Neural progenitor cell (in vitro differentiated cells): Measurements from ENCODE around the gene SMC3. TPM values are rescaled to one million over a fixed set of nuclear protein-coding genes. Genes with fewer than 3 reads are reported as not detected.

Experiments
- DNase-seq: peaks from one replicate; pipeline ENCODE4 v3.0.0-alpha.2; 2016; ENCODE audit warnings: low spot score
- H2AFZ ChIP-seq: fragments of 200-600 bp; sonication (generic); replicated peaks from 2 replicates; pipeline ENCODE4 v1.6.1; 2016; ENCODE audit warnings: antibody characterized with exemption
- H3F3A ChIP-seq: fragments of 200-600 bp; sonication (generic); 2 replicates; pipeline ENCODE4 v1.6.1; 2016; ENCODE audit warnings: antibody characterized with exemption, low read depth
- H3K27ac ChIP-seq: fragments of 200-600 bp; sonication (generic); 2 replicates; pipeline ENCODE4 v1.5.1; 2016; ENCODE audit warnings: mild to moderate bottlenecking
- H3K27me3 ChIP-seq: fragments of 200-600 bp; sonication (generic); 2 replicates; pipeline ENCODE4 v1.6.1; 2016; ENCODE audit warnings: mild to moderate bottlenecking, moderate library complexity
- H3K36me3 ChIP-seq: fragments of 200-600 bp; sonication (generic); 2 replicates; pipeline ENCODE4 v1.5.1; 2016
- H3K4me1 ChIP-seq: fragments of 200-600 bp; sonication (generic); 2 replicates; pipeline ENCODE4 v1.6.1; 2016; ENCODE audit warnings: mixed run types
- H3K4me2 ChIP-seq: fragments of 200-600 bp; sonication (generic); 2 replicates; pipeline ENCODE4 v1.6.1; 2016
- H3K4me3 ChIP-seq: fragments of 200-600 bp; sonication (generic); 2 replicates; pipeline ENCODE4 v1.5.1; 2016
- H3K79me2 ChIP-seq: fragments of 200-600 bp; sonication (generic); 2 replicates; pipeline ENCODE4 v1.6.1; 2016; ENCODE audit warnings: low read depth
- H3K9ac ChIP-seq: fragments of 200-600 bp; sonication (generic); 2 replicates; pipeline ENCODE4 v1.6.1; 2016
- H3K9me3 ChIP-seq: fragments of 200-600 bp; sonication (generic); 2 replicates; pipeline ENCODE4 v1.5.1; 2016; ENCODE audit warnings: low read depth
- H4K20me1 ChIP-seq: fragments of 200-600 bp; sonication (generic); 2 replicates; pipeline ENCODE4 v1.6.1; 2016; ENCODE audit warnings: low read depth
- H3K27ac Mint-ChIP-seq: 3 replicates; pipeline ENCODE4 v1.8.0; 2021; ENCODE audit warnings: mixed read lengths
- H3K27me3 Mint-ChIP-seq: 2 replicates; pipeline ENCODE4 v1.8.0; 2022; ENCODE audit warnings: low read depth, mild to moderate bottlenecking, inconsistent platforms, moderate library complexity, mixed read lengths; ENCODE audit not compliant: insufficient read depth
- H3K36me3 Mint-ChIP-seq: 3 replicates; pipeline ENCODE4 v1.8.0; 2021; ENCODE audit warnings: mixed read lengths
- H3K4me1 Mint-ChIP-seq: 3 replicates; pipeline ENCODE4 v1.8.0; 2021; ENCODE audit warnings: mixed read lengths
- H3K4me3 Mint-ChIP-seq: 3 replicates; pipeline ENCODE4 v1.8.0; 2021; ENCODE audit warnings: mild to moderate bottlenecking, moderate library complexity, mixed read lengths
- H3K9me3 Mint-ChIP-seq: 3 replicates; pipeline ENCODE4 v1.8.0; 2020; ENCODE audit warnings: mixed read lengths
- EZH2 ChIP-seq: fragments of 200-600 bp; sonication (generic); IDR thresholded peaks from 2 replicates; pipeline ENCODE4 v1.6.1; 2017; ENCODE audit warnings: antibody characterized with exemption, mild to moderate bottlenecking, moderate library complexity
- EZH2phosphoT487 ChIP-seq: fragments of 200-600 bp; sonication (generic); IDR thresholded peaks from 2 replicates; pipeline ENCODE4 v1.6.1; 2017; ENCODE audit warnings: antibody characterized with exemption
- total RNA-seq: library from RNA; depleted of rRNA; stranded (reverse); fragments of >200 nt; gene quantifications from 2 replicates; pipeline ENCODE4 v1.2.3, GENCODE V29; 2015; ENCODE audit warnings: low replicate concordance
- TF ChIP-seq, protein P1 (sequence below): fragments of 200-600 bp; sonication (generic); IDR thresholded peaks from 2 replicates; pipeline ENCODE4 v1.5.1; 2017; ENCODE audit warnings: antibody characterized with exemption, mild to moderate bottlenecking

Gene SMC3
- total RNA-seq, 1 donor from 2014 or later = 109 TPM

DNA sequence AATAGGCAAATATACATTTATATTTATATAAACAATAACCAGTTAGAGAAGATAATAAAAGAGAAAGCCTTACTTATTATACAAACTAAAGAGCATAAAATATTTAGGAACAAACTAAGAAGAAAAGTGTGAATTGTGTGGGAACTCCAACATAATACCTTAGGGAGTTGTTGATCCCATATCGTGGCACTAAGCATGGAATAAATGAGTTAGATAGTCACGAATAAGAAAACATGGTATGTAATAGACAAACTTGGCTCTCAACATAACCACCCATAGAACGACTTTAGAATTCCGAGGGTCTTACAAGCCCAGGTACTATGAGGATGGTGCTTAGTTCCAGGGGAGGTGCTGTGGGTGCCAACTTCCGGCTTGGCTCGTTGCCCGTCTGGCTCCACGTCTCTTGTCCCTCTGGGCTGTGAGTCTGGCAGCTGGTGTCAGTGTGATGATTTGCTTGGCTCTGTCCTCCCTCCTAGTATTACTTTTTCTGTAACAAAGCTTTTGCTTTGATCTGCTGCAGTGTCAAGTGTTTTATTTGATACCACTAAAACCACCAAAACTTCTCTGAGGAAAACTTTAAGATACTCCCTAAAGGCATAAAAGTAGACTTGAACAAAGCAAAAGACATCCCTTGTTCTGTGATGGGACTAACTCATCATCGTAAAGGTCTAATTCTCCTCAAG lies 67.2 kb downstream of the SMC3 start:
- Histone ChIP-seq H3K9me3 (no peaks in the 10 kb centered on the region), H3K79me2 (no peaks in the 10 kb centered on the region), H3K27ac (no peak overlapping the region), H3F3A (peaks cover 27% of the 10 kb centered on the region), H3K36me3 (no peaks in the 10 kb centered on the region), H3K4me3 (no peak overlapping the region), H3K27me3 (no peaks in the 10 kb centered on the region), H4K20me1 (peaks cover 12% of the 10 kb centered on the region), H2AFZ (no peak overlapping the region), H3K4me2 (no peak overlapping the region), H3K9ac (no peak overlapping the region), H3K4me1 (peaks cover 19% of the 10 kb centered on the region)
- no peak overlapping the region for H3K27ac Mint-ChIP-seq
- H3K4me3 Mint-ChIP-seq = no peak overlapping the region
- TF ChIP-seq EZH2 (no peak), EZH2phosphoT487 (no peak)
- TF ChIP-seq, protein P1, sequence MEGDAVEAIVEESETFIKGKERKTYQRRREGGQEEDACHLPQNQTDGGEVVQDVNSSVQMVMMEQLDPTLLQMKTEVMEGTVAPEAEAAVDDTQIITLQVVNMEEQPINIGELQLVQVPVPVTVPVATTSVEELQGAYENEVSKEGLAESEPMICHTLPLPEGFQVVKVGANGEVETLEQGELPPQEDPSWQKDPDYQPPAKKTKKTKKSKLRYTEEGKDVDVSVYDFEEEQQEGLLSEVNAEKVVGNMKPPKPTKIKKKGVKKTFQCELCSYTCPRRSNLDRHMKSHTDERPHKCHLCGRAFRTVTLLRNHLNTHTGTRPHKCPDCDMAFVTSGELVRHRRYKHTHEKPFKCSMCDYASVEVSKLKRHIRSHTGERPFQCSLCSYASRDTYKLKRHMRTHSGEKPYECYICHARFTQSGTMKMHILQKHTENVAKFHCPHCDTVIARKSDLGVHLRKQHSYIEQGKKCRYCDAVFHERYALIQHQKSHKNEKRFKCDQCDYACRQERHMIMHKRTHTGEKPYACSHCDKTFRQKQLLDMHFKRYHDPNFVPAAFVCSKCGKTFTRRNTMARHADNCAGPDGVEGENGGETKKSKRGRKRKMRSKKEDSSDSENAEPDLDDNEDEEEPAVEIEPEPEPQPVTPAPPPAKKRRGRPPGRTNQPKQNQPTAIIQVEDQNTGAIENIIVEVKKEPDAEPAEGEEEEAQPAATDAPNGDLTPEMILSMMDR = no peak
- H3K4me1 Mint-ChIP-seq = peaks cover 21% of the 10 kb centered on the region
- peaks cover 2% of the 10 kb centered on the region for H3K27me3 Mint-ChIP-seq
- no peaks in the 10 kb centered on the region for H3K36me3 Mint-ChIP-seq
- H3K9me3 Mint-ChIP-seq = no peaks in the 10 kb centered on the region
- DNase-seq = no peak

DNA sequence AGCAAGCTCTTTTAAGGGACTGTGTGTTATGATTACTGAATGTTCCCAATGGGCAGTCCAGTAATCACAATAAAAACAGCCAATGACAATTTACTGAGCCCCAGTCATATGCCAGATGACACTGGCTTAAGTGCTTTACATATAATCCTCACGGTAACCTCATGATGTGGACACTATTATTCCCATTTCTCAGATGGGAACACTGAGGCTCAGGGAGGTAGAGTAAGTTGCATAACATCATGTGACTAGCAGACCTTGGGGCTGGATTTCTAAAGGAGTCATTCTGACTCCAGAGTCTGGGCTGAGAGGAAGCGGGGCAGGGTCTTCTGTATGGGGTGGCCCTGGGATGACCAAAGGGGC lies 69.1 kb downstream of the SMC3 start:
- Histone ChIP-seq H3K4me3 (no peak overlapping the region), H3K36me3 (no peaks in the 10 kb centered on the region), H3K9me3 (no peaks in the 10 kb centered on the region), H3F3A (peaks cover 35% of the 10 kb centered on the region), H3K27ac (no peak overlapping the region), H3K27me3 (peaks cover 14% of the 10 kb centered on the region), H3K4me2 (peak overlapping the region; percentile 43), H3K9ac (no peak overlapping the region), H4K20me1 (peaks cover 12% of the 10 kb centered on the region), H2AFZ (no peak overlapping the region), H3K79me2 (no peaks in the 10 kb centered on the region), H3K4me1 (peaks cover 24% of the 10 kb centered on the region)
- no peaks in the 10 kb centered on the region for H3K9me3 Mint-ChIP-seq
- H3K4me1 Mint-ChIP-seq = peaks cover 30% of the 10 kb centered on the region
- no peak for DNase-seq
- H3K27ac Mint-ChIP-seq = no peak overlapping the region
- TF ChIP-seq, protein P1 = no peak
- TF ChIP-seq EZH2phosphoT487 (no peak), EZH2 (no peak)
- no peaks in the 10 kb centered on the region for H3K36me3 Mint-ChIP-seq
- H3K27me3 Mint-ChIP-seq = peaks cover 5% of the 10 kb centered on the region
- H3K4me3 Mint-ChIP-seq = peak overlapping the region; percentile 50

DNA sequence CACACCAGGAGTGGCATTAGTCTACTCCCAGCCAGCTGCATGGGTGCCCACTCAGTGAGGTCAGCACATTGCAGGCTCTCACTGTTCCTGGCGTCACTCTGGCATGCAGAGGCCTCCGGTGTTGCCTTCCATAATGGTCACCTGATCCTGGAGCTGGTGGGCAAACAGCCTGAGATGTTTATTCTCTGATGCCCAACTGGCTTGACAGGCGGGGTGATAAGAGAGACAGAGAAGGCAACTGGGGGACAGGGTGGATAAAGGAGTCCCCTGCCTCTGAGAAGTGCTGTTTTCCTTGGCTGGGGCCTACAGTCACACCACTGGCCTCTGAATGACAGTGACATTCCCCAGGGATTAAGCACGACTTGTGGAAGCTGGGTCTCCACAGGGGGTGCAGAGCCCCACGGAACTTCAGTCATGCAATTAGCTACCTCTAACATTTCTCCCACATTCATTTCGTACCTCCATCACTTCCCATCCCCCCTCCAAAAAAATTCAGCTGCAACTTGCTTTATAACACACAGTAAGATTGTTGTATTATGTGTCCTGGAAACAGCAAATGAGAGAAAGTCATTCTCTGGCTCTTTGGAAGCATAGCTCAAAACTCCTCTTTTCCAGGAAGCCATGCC lies 69.5 kb downstream of the SMC3 start:
- Histone ChIP-seq H3K27ac (no peak overlapping the region), H3K4me3 (no peak overlapping the region), H3K9me3 (no peaks in the 10 kb centered on the region), H3K4me1 (peaks cover 25% of the 10 kb centered on the region), H3F3A (peaks cover 35% of the 10 kb centered on the region), H3K36me3 (no peaks in the 10 kb centered on the region), H3K9ac (no peak overlapping the region), H3K4me2 (peak overlapping the region; percentile 43), H4K20me1 (peaks cover 12% of the 10 kb centered on the region), H3K27me3 (peaks cover 19% of the 10 kb centered on the region), H2AFZ (no peak overlapping the region), H3K79me2 (no peaks in the 10 kb centered on the region)
- Mint-ChIP-seq H3K36me3 (no peaks in the 10 kb centered on the region), H3K27me3 (peaks cover 5% of the 10 kb centered on the region), H3K4me3 (peak overlapping the region; percentile 50), H3K9me3 (no peaks in the 10 kb centered on the region), H3K27ac (no peak overlapping the region), H3K4me1 (peaks cover 35% of the 10 kb centered on the region)
- TF ChIP-seq, protein P1 = no peak
- TF ChIP-seq EZH2phosphoT487 (no peak), EZH2 (no peak)
- peak; percentile 72 for DNase-seq
